ENCODE results near the gene PARP8.
"Not testable (repeated sequence)": the region's sequence is repeated elsewhere in the genome, so short reads cannot be mapped to it uniquely, and the experiment has no call there.

The PARP8 gene

DNA sequence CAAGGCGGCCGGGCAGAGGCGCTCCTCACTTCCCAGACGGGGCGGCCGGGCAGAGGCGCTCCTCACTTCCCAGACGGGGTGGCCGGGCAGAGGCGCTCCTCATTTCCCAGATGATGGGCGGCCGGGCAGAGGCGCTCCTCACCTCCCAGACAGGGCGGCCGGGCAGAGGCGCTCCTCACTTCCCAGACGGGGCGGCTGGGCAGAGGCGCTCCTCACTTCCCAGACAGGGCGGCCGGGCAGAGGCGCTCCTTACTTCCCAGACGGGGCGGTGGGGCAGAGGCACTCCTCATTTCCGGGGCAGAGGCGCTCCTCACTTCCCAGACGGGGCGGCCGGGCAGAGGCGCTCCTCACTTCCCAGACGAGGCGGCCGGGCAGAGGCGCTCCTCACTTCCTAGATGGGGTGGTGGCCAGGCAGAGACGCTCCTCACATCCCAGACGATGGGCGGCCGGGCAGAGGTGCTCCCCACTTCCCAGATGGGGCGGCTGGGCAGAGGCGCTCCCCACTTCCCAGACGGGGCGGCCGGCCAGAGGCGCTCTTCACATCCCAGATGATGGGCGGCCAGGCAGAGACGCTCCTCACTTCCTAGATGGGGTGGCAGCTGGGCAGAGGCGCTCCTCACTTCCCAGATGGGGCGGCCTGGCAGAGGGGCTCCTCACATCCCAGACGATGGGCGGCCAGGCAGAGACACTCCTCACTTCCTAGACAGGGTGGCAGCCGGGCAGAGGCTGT, 108.2 kb downstream of the PARP8 start:
- not testable (repeated sequence) for DNase-seq (ENCODE audit: low spot score)

DNA sequence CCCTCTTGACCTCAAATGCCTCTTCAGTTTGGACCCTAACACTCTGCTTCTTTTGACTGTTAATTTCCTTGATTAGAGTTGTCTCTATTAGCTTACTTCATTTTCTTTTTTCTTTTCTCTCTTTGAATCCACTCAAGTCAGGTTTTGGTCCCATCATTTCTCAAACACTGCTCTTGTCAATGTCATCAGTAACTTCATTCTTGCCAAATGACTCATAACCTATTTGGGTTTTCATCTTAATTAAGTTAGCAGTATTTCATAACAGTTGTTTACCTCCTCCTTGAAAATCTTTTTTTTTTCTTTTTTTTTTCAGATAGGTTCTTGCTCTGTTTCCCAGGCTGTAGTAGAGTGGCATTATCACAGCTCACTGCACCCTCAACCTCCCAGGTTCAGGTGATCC, 119.6 kb downstream of the PARP8 start:
- no peak for DNase-seq (ENCODE audit: low spot score)

DNA sequence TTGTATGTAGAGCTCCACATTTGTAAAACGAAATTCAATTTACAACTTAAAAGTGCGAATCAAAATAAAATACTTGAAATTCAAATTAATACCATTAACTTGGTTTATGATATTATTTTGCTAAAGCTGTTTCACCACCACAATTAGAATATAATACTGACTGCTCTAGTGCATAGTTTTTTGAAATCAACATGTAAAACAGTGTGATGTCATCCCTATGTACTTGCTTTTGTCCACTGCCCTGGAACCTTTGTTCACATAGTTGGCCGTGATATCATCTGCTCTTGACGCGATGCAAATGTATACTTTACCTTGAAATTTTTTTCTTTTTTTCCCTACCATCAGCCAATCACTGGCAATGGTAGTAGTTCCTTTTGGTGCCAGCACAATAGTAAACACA, 125.4 kb downstream of the PARP8 start:
- DNase-seq (ENCODE audit: low spot score) = no peak

DNA sequence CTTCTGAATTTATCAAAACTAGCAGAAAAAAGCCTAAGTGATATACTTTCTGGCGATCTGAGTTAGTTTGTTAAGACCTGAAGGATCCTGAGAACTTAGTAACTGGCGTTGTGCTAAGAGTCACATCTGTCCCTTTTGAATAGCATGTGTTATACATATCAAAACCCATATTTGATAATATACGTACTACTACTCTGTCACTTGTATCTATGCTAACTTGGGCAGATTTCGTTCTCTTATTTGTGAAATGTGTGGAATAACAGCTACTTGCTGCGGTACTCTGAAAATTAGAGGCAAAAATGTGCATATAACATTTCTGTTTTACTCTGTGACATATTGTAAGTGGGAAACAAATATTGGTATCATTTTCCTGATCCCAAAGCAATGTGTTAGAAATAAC, 126.4 kb downstream of the PARP8 start:
- no peak for DNase-seq (ENCODE audit: low spot score)

DNA sequence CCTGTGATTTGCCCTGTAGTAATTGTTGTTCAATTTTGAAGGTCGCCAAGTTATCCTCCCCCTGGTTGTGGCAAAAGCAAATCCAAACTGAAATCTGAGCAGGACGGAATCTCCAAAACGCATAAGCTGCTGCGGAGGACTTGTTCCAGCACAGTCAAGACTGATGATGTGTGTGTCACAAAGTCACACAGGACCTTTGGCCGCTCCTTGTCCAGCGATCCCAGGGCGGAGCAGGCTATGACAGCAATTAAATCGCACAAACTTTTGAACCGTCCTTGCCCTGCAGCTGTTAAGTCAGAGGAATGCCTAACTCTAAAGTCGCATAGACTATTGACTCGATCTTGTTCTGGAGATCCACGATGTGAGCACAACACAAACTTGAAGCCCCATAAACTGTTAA, 128.4 kb downstream of the PARP8 start:
- no peak for DNase-seq (ENCODE audit: low spot score)

GRCh38 chr5:50798002-50798401, 131.6 kb downstream of the PARP8 start:
- DNase-seq (ENCODE audit: low spot score) = no peak

DNA sequence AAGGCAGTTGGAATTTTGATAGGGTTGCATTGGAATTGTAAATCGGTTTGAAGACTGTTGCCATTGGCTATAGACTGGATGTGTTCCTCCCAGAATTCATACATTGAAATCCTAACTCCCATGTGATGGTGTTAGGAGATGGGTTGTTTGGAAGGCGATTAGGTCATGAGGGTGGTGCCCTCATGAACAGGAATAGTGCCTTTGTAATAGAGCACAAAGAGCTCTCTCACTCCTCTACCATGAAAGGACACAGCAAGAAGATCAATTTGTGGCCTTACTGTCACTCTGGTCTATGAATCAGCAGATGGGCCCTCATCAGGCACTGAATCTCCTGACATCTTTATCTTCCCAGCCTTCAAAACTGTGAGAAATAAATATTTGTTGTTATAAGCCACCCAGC, 133.2 kb downstream of the PARP8 start:
- DNase-seq (ENCODE audit: low spot score) = no peak

DNA sequence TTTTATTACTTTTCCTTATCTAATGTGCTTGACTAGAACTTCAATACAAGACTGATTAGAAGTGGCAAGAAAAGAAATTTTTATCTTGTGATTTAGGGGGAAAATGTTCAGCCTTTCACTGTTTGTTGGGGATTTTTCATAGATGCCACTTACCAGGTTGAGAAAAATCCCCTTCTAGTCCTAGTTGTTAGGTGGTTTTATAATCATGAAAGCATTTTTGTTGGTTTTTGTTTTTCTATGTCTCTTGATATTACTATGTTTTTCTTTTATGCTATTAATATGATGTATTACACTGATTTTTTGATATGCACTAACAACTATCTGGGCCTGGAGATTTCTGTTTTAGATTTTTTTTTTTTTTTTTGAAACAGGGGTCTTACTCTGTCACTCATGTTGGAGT, 134.0 kb downstream of the PARP8 start:
- DNase-seq (ENCODE audit: low spot score) = no peak

GRCh38 chr5:50807661-50808060, 141.2 kb downstream of the PARP8 start:
- no peak for DNase-seq (ENCODE audit: low spot score)

DNA sequence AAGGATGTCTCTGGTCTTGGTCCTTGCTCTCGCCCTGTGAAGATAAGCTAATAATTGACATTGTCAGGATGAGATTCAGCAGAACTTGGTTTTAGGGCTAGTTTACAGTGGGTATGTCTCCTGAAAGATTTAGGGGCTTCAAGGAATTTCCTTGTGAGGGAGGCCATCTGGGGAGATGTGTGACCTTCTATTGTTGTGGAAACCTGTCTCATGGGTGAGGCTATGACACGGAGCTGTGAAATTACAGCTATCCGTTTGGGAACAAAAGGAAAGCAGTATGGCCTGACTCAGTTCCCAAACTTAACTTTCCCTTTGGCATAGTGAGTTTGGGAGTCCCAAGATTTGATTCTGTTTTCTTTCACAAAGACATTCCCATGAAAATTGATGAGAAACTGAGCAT, 142.0 kb downstream of the PARP8 start:
- DNase-seq (ENCODE audit: low spot score) = no peak

DNA sequence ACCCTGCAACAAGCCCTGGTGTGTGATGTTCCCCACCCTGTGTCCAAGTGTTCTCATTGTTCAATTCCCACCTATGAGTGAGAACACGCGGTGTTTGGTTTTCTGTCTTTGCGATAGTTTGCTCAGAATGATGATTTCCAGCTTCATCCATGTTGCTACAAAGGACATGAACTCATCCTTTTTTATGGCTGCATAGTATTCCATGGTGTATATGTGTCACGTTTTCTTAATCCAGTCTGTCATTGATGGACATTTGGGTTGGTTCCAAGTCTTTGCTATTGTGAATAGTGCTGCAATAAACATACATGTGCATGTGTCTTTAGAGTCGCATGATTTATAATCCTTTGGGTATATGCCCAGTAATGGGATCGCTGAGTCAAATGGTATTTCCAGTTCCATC, 145.3 kb downstream of the PARP8 start:
- not testable (repeated sequence) for DNase-seq (ENCODE audit: low spot score)

DNA sequence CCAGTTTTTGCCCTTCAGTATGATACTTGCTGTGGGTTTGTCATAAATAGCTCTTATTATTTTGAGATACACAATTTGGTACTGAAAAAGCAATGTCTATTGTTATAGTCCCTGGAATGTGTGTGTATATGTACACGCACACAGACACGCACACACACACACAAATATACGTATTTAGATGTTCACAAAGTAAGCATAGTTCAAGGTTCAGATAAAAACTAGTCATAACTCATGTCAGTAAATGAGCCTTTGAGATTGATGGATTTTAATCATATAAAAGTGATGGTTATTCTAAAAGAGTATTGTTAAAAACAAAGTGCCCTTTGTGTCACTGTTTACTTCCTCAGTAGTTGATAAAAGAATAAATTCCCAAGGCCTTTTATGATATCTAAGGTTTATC, 147.3 kb downstream of the PARP8 start:
- no peak for DNase-seq (ENCODE audit: low spot score)

DNA sequence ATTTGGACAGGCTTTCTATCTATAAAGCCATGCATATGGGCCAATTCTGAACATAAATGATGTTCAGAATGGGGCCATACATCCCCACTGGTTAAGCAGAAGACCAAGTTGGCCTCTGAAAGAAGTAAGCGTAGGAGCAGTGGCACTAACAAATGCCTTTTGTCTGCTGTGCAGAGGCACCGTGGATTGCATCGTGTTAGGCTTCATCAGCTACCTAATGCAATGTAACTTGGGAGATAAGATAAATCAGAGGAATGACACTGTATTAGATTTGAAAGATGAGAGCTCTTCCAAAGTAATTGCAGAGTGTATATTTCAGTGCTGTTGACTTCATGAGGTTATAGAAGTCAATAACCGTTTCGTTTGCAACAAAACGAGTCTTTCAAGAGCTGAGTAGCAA, 148.1 kb downstream of the PARP8 start:
- DNase-seq (ENCODE audit: low spot score) = no peak

DNA sequence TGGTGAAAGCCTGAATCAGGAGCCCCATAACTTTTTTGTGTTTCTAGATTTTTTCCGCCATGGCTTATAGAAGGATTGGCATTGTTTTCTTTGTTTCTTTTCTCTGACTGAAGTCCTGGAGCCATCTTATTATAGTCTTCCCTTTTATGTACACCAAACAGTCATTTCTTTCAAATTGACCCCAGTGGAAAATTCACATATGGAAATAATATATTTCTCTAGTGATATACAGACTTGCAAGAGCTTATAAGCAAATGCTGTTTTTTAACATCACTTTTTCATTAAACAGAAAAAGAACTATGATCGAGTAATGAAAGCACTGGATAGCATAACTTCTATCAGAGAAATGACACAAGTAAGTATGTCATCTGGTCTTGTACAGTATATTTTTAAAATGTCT, 155.6 kb downstream of the PARP8 start:
- no peak for DNase-seq (ENCODE audit: low spot score)

GRCh38 chr5:50822761-50823160, 156.3 kb downstream of the PARP8 start:
- DNase-seq (ENCODE audit: low spot score) = no peak

- no peak for DNase-seq (ENCODE audit: low spot score)
Observed at GRCh38 chr5:50823568-50823967, 157.1 kb downstream of the PARP8 start.

- DNase-seq (ENCODE audit: low spot score) = no peak
Observed at GRCh38 chr5:50824109-50824508, 157.7 kb downstream of the PARP8 start.

GRCh38 chr5:50827516-50828247, 161.2 kb downstream of the PARP8 start:
- DNase-seq (ENCODE audit: low spot score) = no peak

DNA sequence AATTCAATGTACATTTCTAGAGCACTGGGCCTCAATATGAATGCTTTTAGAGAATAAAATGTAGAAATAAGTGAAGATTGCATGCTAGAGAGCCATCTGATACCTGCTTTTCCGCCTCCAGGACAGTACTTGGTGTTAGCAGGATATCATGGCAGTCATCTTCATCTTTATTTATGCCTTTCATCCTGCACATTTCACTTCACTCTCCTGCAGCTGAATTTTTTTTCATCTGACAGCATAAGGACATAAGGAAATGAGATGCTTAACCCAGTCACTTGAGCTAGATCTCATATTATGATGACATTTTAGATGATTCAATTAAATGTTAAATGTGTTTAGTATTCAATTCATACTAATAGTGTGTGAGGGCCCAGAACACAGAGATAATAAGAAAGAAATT, 162.6 kb downstream of the PARP8 start:
- no peak for DNase-seq (ENCODE audit: low spot score)

GRCh38 chr5:50832657-50833284, 166.3 kb downstream of the PARP8 start:
- no peak for DNase-seq (ENCODE audit: low spot score)

- no peak for DNase-seq (ENCODE audit: low spot score)
Observed at GRCh38 chr5:50836356-50836755, 169.9 kb downstream of the PARP8 start.

- DNase-seq (ENCODE audit: low spot score) = no peak
Observed at GRCh38 chr5:50839472-50839871, 173.0 kb downstream of the PARP8 start.

GRCh38 chr5:50843091-50843490, 176.7 kb downstream of the PARP8 start:
- no peak for DNase-seq (ENCODE audit: low spot score)
